Type B pancreatic cell (in vitro differentiated cells): ENCODE results near the gene AADACL3. TPM values are rescaled to one million over a fixed set of nuclear protein-coding genes. Genes with fewer than 3 reads are reported as not detected.

Experiments
- DNase-seq: peaks from one replicate; pipeline ENCODE4 v3.0.0; 2021; ENCODE audit warnings: mixed read lengths; ENCODE audit not compliant: unreplicated experiment; ENCODE audit errors: extremely low spot score
- H3K27ac Mint-ChIP-seq: 2 replicates; pipeline ENCODE4 v1.8.0; 2021; ENCODE audit warnings: mild to moderate bottlenecking, mixed read lengths
- H3K27me3 Mint-ChIP-seq: 2 replicates; pipeline ENCODE4 v1.8.0; 2021; ENCODE audit warnings: mixed read lengths
- H3K36me3 Mint-ChIP-seq: 2 replicates; pipeline ENCODE4 v1.8.0; 2021; ENCODE audit warnings: mixed read lengths
- H3K4me1 Mint-ChIP-seq: one replicate; pipeline ENCODE4 v1.8.0; 2021; ENCODE audit warnings: mixed read lengths; ENCODE audit not compliant: unreplicated experiment
- H3K4me3 Mint-ChIP-seq: 2 replicates; pipeline ENCODE4 v1.8.0; 2021; ENCODE audit warnings: mild to moderate bottlenecking, mixed read lengths
- H3K9me3 Mint-ChIP-seq: 2 replicates; pipeline ENCODE4 v1.8.0; 2021; ENCODE audit warnings: mixed read lengths
- total RNA-seq: library from RNA; stranded (reverse); gene quantifications from 2 replicates; pipeline ENCODE4 v1.2.1, GENCODE V29; 2021; ENCODE audit warnings: low replicate concordance
- TF ChIP-seq, protein P1 (sequence below): fragments of 200-600 bp; sonication (generic); conservative IDR thresholded peaks from 2 replicates; pipeline ENCODE4 v1.5.0; 2021; ENCODE audit warnings: antibody characterized with exemption, mild to moderate bottlenecking

Gene AADACL3
- total RNA-seq, 1 donor from 2014 or later = not detected

DNA sequence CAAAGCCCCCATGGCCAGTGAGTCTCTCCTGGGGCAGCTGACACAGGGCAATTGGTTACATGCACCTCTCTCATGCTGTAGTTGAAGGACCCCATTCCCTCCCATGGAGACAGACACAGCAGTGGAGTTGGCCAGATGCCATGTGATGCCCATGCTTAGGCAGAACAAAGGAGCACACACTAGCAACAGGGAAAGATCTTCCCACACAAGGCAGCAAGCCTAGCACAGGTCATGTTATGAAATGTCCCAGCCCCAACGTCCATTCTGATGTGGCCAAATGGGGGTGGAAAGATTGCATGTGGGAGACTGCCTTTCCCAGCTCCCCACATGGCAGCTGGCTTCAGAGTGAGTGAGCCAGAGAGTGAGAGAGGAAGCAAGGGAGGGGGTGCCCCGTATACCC lies 37.6 kb upstream of the AADACL3 start:
- Mint-ChIP-seq H3K36me3 (no peaks in the 10 kb centered on the region), H3K4me3 (no peak overlapping the region), H3K27ac (no peak overlapping the region), H3K27me3 (peaks cover 13% of the 10 kb centered on the region), H3K4me1 (no peaks in the 10 kb centered on the region), H3K9me3 (no peaks in the 10 kb centered on the region)
- no peak for DNase-seq
- TF ChIP-seq, protein P1, sequence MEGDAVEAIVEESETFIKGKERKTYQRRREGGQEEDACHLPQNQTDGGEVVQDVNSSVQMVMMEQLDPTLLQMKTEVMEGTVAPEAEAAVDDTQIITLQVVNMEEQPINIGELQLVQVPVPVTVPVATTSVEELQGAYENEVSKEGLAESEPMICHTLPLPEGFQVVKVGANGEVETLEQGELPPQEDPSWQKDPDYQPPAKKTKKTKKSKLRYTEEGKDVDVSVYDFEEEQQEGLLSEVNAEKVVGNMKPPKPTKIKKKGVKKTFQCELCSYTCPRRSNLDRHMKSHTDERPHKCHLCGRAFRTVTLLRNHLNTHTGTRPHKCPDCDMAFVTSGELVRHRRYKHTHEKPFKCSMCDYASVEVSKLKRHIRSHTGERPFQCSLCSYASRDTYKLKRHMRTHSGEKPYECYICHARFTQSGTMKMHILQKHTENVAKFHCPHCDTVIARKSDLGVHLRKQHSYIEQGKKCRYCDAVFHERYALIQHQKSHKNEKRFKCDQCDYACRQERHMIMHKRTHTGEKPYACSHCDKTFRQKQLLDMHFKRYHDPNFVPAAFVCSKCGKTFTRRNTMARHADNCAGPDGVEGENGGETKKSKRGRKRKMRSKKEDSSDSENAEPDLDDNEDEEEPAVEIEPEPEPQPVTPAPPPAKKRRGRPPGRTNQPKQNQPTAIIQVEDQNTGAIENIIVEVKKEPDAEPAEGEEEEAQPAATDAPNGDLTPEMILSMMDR = no peak

DNA sequence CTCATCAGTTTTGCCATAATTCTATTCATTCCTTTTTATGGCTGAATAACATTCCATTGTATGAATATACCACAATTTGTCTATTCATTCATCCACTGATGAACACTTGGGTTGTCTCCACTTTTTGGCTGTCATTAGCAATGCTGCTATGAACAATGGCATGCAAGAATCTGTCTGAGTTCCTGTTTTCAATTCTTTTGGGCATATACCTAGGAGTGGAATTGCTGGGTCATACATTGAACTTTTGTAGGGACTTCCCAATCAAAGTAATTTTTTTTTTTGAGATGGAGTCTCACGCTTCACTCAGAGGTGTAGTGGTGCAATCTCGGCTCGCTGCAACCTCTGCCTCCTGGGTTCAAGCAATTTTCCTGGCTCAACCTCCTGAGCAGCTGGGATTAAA lies 37.1 kb upstream of the AADACL3 start:
- no peak for DNase-seq
- TF ChIP-seq, protein P1 = no peak
- Mint-ChIP-seq H3K36me3 (no peaks in the 10 kb centered on the region), H3K4me3 (no peak overlapping the region), H3K4me1 (no peaks in the 10 kb centered on the region), H3K9me3 (no peaks in the 10 kb centered on the region), H3K27me3 (peaks cover 13% of the 10 kb centered on the region), H3K27ac (no peak overlapping the region)

DNA sequence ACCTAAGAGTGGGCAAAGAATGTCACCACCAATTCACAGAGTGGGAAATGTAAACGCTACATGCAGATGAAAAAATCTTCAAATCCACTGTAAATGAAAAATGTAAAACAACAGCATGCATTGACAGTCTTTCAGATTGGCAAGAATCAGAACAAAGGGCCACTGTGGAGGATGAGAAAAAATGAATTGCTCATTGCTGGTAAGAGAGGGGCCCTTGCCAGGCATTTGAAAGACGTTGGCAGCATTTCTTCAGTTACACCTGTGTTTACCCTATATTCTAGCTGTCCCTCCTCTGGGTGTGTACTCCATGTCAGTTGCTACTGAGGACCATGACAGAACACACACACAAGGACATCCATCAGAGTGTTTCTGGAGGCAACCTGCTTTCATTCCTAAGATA lies 25.8 kb upstream of the AADACL3 start:
- TF ChIP-seq, protein P1 = no peak
- Mint-ChIP-seq H3K9me3 (no peaks in the 10 kb centered on the region), H3K4me3 (no peak overlapping the region), H3K27me3 (peaks cover 13% of the 10 kb centered on the region), H3K4me1 (no peaks in the 10 kb centered on the region), H3K36me3 (no peaks in the 10 kb centered on the region), H3K27ac (no peak overlapping the region)
- no peak for DNase-seq

DNA sequence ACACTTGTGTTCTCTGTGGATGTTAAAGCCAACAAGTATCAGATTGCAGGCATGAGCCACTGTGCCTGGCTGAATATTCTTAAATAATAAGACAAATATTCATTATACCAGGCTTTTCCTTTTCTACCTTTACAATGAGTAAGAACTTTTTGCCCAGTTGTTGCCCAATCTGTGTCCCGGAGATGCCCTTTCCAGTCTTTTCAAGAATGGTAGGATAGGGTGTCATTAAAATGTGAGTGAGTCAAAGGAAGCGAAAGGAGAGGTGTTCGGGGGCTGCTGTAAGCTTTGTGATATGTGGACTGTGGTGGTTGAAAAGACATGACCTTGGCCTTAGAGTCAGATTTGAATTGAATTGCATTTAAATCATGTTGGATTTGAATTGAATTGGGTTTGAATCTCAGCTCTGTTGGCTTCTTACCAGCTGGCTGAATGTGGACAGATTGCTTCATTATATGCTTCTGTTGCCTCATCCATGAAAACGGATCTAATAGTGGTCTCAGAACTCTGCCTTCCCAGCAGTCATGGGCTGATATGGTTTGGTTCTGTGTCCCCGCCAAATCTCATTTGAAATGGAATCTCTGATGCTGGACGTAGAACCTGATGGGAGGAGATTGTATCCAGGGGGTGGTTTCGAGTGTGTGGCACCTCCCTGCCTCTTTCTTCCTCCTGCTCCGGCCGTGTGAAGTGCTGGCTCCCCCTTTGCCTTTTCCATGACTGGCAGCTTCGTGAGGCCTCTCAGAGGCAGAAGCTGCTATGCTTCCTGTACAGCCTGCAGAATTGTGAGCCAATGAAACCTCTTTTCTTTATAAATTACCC lies 22.7 kb upstream of the AADACL3 start:
- Mint-ChIP-seq H3K27me3 (peaks cover 3% of the 10 kb centered on the region), H3K27ac (no peak overlapping the region), H3K4me3 (no peak overlapping the region), H3K4me1 (no peaks in the 10 kb centered on the region), H3K36me3 (no peaks in the 10 kb centered on the region), H3K9me3 (no peaks in the 10 kb centered on the region)
- TF ChIP-seq, protein P1 = no peak
- DNase-seq = no peak

DNA sequence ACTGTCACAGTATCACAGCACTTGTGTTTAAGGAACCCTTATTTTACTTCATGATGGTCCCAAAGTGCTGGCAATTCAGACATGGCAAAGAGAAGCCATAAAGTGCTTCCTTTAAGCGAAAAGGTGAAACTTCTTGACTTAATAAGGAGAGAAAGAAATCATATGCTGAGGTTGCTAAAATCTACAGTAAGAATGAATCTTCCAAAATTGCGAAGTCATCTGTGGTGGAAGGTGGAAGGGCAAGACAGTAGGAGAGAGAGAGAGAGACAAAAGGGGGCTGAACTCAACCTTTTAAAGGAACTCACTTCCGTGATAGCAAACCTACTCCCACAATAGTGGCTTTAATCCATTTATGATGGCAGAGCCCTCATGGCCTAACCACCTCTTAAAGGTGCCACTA lies 19.3 kb upstream of the AADACL3 start:
- H3K27ac Mint-ChIP-seq = no peak overlapping the region
- DNase-seq = no peak
- H3K4me3 Mint-ChIP-seq = no peak overlapping the region
- TF ChIP-seq, protein P1 = no peak
- no peaks in the 10 kb centered on the region for H3K9me3 Mint-ChIP-seq
- H3K4me1 Mint-ChIP-seq = no peaks in the 10 kb centered on the region
- no peaks in the 10 kb centered on the region for H3K36me3 Mint-ChIP-seq
- peaks cover 9% of the 10 kb centered on the region for H3K27me3 Mint-ChIP-seq
